ENCODE measurements around the gene IL31RA. TPM values are rescaled to one million over a fixed set of nuclear protein-coding genes. Genes with fewer than 3 reads are reported as not detected.

Gene IL31RA
- total RNA-seq, 2 experiments from 2014 or later = not detected

DNA sequence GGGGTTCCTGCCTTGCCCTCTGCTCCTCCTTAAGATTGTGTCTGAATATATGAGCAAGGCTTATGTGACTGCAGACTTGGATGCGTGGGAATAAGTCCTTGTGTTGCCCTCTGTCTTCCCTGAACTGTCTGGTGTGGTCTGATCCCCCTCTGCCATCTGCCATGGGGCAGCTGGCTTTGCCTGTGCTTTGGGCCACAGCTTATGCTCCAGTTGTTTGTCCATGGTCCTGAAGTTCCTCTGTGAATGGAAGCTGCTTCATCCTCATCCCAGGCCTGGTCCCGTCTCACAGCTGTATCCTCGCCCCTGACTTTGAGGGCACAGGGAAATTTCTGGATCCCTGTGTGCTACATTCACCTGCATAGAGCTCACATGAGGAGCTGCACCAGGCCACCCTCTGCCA is 14.7 kb downstream of the IL31RA start:
- H3K27ac Mint-ChIP-seq = no peak overlapping the region
- H3K36me3 Mint-ChIP-seq (ENCODE audit: low read depth) = no peaks in the 10 kb centered on the region
- H3K27me3 Mint-ChIP-seq = no peaks in the 10 kb centered on the region
- DNase-seq = no peak
- ChIA-PET CTCF (interaction anchor here (1.0 to 1.8 kb wide), 3 partner anchors 10 to 32 kb away, joined by 3 to 6 read pairs (median 5); no protein-coding TSS in a partner anchor), POLR2A (no interaction called here)
- H3K4me1 Mint-ChIP-seq = peaks cover 5% of the 10 kb centered on the region
- H3K4me3 Mint-ChIP-seq = no peak overlapping the region
- H3K9me3 Mint-ChIP-seq = peaks cover 6% of the 10 kb centered on the region

DNA sequence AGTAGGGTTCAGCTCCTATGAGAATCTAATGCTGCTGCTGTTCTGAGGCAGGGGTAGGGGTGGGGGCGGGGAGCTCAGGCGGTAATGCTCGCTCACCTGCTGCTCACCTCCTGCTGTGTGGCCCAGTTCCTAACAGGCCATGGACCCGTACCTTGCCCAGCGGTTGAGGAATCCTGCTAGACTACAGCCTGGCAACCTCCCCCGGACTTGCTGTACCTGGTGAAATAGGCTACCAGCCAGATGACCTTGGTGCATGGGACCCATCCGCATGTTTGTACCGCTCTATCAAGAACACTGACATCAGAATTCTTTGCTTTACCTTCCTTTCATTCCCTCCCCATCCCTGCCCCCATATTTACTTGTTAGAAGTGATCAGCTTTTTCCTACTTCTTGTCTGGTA is 15.3 kb downstream of the IL31RA start:
- no peak overlapping the region for H3K4me3 Mint-ChIP-seq

DNA sequence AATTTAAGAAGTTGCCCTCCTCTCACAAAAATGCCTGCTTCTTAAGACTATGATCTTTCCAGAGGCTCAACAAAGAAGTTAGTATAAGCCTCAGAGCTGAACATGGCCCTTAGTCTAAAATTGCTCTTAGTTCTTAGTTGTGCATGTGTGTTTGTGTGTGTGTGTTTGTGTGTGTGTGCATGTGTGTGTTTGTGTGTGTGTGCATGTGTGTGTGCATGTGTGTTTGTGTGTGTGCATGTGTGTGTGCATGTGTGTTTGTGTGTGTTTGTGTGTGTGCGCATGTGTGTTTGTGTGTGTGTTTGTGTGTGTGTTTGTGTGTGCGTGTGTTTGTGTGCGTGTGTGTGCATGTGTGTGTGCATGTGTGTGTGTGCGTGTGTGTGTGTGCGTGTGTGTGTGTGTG is 15.8 kb downstream of the IL31RA start:
- Mint-ChIP-seq H3K36me3 (ENCODE audit: low read depth) (no peaks in the 10 kb centered on the region), H3K9me3 (peaks cover 3% of the 10 kb centered on the region), H3K4me3 (no peak overlapping the region), H3K4me1 (peaks cover 5% of the 10 kb centered on the region), H3K27ac (peak overlapping the region; percentile 37), H3K27me3 (no peaks in the 10 kb centered on the region)
- POLR2A ChIA-PET = no interaction called here
- CTCF ChIA-PET = interaction anchor here (0.8 to 1.8 kb wide), 3 partner anchors 10 to 30 kb away, joined by 3 to 6 read pairs (median 5); no protein-coding TSS in a partner anchor
- no peak for DNase-seq

More for the DNA sequence above, 15.3 kb downstream of the IL31RA start:
- ChIA-PET CTCF (interaction anchor here (0.8 to 1.8 kb wide), 4 partner anchors 11 to 31 kb away, joined by 3 to 6 read pairs (median 4); no protein-coding TSS in a partner anchor), POLR2A (no interaction called here)
- no peaks in the 10 kb centered on the region for H3K27me3 Mint-ChIP-seq
- DNase-seq = no peak
- H3K4me1 Mint-ChIP-seq = peaks cover 5% of the 10 kb centered on the region
- no peak overlapping the region for H3K27ac Mint-ChIP-seq
- H3K36me3 Mint-ChIP-seq (ENCODE audit: low read depth) = no peaks in the 10 kb centered on the region
- peaks cover 6% of the 10 kb centered on the region for H3K9me3 Mint-ChIP-seq

DNA sequence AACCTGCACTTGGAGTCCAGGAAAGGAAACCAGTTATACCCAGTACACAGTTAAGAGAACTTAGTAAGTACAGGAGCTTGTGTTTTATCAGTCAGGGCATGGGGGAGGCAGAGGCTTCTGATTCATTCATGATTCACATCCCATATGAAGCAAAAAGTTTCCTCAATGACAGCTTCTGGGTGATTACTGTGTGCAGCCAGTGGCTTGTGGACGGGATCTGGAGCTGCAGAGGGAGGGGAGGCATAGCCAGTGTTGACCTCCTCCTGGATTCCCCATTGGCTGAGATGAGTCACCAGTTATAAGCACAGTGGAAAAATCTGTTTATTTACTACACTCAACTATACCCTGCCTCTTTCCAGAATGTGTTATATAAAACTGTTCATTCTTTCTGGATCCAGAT is 17.7 kb downstream of the IL31RA start:
- no peaks in the 10 kb centered on the region for H3K27me3 Mint-ChIP-seq
- ChIA-PET CTCF (interaction anchor here (1.2 to 1.5 kb wide), 3 partner anchors 10 to 26 kb away, joined by 4 to 5 read pairs (median 5); no protein-coding TSS in a partner anchor), POLR2A (no interaction called here)
- H3K4me1 Mint-ChIP-seq = peaks cover 5% of the 10 kb centered on the region
- H3K36me3 Mint-ChIP-seq (ENCODE audit: low read depth) = no peaks in the 10 kb centered on the region
- peaks cover 3% of the 10 kb centered on the region for H3K9me3 Mint-ChIP-seq
- H3K27ac Mint-ChIP-seq = no peak overlapping the region
- no peak for DNase-seq
- no peak overlapping the region for H3K4me3 Mint-ChIP-seq

DNA sequence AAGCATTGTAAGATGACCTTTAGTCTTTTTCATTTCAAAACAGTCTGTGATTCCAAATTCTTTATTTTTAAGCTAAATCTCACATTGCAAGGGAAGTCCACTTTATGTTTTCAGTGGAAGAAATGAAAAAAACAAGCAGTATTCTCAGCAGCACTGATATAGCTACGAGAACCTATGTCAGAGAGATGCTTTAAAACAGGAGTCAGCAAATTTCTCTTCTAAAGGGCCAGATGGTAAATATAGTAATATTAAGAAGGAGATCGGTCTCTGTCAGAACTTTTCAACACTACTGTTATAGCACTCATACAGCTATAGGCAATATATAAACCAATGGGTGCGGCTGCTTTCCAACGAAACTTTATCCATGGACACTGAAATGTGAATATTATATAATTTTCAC is 18.7 kb downstream of the IL31RA start:
- no peak overlapping the region for H3K4me3 Mint-ChIP-seq
- ChIA-PET POLR2A (no interaction called here), CTCF (interaction anchor here (0.6 to 1.5 kb wide), 4 partner anchors 9 to 444 kb away, joined by 3 to 5 read pairs (median 4); no protein-coding TSS in a partner anchor)
- no peaks in the 10 kb centered on the region for H3K36me3 Mint-ChIP-seq (ENCODE audit: low read depth)
- no peak overlapping the region for H3K27ac Mint-ChIP-seq
- peaks cover 4% of the 10 kb centered on the region for H3K9me3 Mint-ChIP-seq
- H3K27me3 Mint-ChIP-seq = peaks cover 2% of the 10 kb centered on the region
- H3K4me1 Mint-ChIP-seq = peaks cover 5% of the 10 kb centered on the region
- DNase-seq = no peak

DNA sequence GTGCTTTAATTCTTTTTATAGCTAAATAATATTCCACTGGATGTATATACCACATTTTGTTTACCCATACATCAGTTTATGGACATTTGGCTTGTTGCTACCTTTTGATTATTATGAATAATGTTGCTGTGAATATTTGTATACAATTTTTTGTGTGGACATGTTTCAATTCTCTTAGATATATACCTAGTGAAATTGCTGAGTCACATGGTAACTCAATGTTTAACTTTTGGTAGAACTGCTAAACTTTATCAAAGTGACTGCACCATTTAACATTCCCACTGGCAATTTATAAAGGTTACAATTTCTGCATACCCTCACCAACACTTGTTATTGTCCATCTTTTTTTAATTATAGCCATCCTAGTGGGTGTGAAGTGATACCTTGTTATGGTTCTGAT is 22.1 kb downstream of the IL31RA start:
- CTCF ChIA-PET = no interaction called here
- POLR2A ChIA-PET = no interaction called here
- peaks cover 5% of the 10 kb centered on the region for H3K9me3 Mint-ChIP-seq
- peaks cover 2% of the 10 kb centered on the region for H3K36me3 Mint-ChIP-seq (ENCODE audit: low read depth)
- no peak overlapping the region for H3K27ac Mint-ChIP-seq
- no peak overlapping the region for H3K4me3 Mint-ChIP-seq
- no peaks in the 10 kb centered on the region for H3K4me1 Mint-ChIP-seq
- DNase-seq = no peak
- H3K27me3 Mint-ChIP-seq = peaks cover 3% of the 10 kb centered on the region

DNA sequence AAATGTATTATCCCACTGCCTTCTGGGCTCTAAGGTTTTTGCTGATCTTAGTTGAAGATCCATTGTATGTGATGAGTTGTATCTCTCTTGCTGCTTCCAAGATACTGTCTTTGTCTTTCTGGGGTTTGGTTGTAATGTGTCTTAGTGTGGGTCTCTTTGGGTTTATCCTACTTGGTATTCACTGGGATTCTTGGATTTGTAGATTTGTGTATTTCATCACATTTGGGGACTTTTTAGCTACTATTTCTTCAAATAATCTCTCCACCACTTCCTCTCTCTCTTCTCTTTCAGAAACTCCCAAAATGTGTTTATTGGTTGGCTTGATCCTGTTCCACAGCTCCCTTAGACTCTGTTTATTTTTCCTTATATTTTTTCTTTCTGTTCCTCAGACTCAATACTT is 26.5 kb downstream of the IL31RA start:
- Mint-ChIP-seq H3K27me3 (peaks cover 3% of the 10 kb centered on the region), H3K4me3 (no peak overlapping the region), H3K9me3 (peaks cover 9% of the 10 kb centered on the region), H3K27ac (no peak overlapping the region), H3K36me3 (ENCODE audit: low read depth) (peaks cover 2% of the 10 kb centered on the region), H3K4me1 (no peaks in the 10 kb centered on the region)
- CTCF ChIA-PET = interaction anchor here (0.6 to 1.5 kb wide), 4 partner anchors 9 to 517 kb away, joined by 3 to 4 read pairs (median 4); no protein-coding TSS in a partner anchor
- POLR2A ChIA-PET = no interaction called here
- DNase-seq = no peak

DNA sequence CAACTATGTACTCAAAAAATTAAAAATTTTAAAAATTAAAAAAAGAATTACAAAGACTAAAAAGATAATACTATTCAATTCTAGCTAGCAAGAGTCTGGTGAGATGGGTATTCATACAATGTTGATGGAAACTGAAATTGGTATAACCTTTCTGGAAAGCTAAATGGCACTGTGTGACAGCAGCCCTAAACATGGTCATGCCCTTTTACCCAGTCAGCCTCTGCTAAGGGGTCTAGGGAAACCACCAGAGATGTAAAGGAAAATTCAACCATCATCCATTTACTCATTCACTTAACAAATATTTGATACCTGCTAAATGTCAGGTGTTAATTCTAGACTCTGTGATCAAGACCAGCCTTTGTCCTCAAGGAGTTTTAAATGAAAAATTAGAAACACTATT is 29.3 kb downstream of the IL31RA start:
- H3K9me3 Mint-ChIP-seq = peaks cover 7% of the 10 kb centered on the region
- no peak overlapping the region for H3K27ac Mint-ChIP-seq
- CTCF ChIA-PET = interaction anchor here (0.7 to 1.9 kb wide), 2 partner anchors 23 to 24 kb away, joined by 3 to 4 read pairs; no protein-coding TSS in a partner anchor
- no peak for DNase-seq
- H3K4me3 Mint-ChIP-seq = no peak overlapping the region
- peaks cover 2% of the 10 kb centered on the region for H3K27me3 Mint-ChIP-seq
- peaks cover 2% of the 10 kb centered on the region for H3K36me3 Mint-ChIP-seq (ENCODE audit: low read depth)
- POLR2A ChIA-PET = no interaction called here
- no peaks in the 10 kb centered on the region for H3K4me1 Mint-ChIP-seq

DNA sequence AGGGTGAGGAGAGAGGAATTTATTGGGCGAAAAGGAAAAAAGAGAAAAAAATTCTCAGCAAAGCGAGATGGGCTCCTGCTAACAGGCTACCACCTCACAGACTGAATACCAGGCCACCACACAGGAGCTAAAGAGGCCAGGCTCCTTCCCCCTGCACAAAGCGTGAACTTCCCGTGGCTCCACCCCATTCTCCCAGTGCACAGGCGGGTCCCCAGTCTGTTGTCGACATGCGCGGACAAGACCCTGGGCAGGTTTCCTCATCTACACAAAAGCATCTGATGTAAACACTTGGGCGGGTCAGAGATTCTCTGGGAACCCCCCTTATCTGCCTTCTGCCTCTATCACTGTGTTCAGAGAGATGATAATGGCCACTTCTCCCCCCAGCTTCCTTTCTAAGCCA is 34.2 kb downstream of the IL31RA start:
- Mint-ChIP-seq H3K4me1 (peaks cover 8% of the 10 kb centered on the region), H3K36me3 (ENCODE audit: low read depth) (peaks cover 2% of the 10 kb centered on the region), H3K4me3 (no peak overlapping the region), H3K27ac (no peak overlapping the region), H3K9me3 (peaks cover 3% of the 10 kb centered on the region), H3K27me3 (peaks cover 2% of the 10 kb centered on the region)
- DNase-seq = no peak
- POLR2A ChIA-PET = no interaction called here
- CTCF ChIA-PET = no interaction called here

DNA sequence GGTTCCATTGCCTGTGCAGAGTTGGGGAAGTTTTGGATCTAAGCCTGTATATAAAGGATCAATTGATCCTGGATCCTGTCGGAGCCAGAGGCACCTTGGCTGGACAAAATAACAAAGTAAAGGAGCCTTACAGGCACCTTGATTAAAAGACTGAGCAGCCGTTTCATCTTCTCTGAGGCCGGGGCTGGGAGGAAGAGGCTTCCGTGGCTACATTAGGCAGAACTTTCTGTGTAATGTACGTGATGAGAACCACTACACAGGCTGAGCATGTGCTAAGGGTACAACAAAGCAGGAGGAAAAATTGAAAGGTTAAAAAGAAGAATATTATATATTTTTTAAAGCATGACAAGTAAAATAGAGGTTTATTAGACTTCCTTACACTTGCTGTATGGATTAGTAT is 37.0 kb downstream of the IL31RA start:
- H3K36me3 Mint-ChIP-seq (ENCODE audit: low read depth) = peaks cover 2% of the 10 kb centered on the region
- DNase-seq = no peak
- H3K27me3 Mint-ChIP-seq = peaks cover 2% of the 10 kb centered on the region
- peaks cover 8% of the 10 kb centered on the region for H3K4me1 Mint-ChIP-seq
- CTCF ChIA-PET = interaction anchor here (0.6 to 1.8 kb wide), 4 partner anchors 14 to 196 kb away, joined by 3 to 6 read pairs (median 4); no protein-coding TSS in a partner anchor
- peak overlapping the region; percentile 7 for H3K27ac Mint-ChIP-seq
- POLR2A ChIA-PET = no interaction called here
- H3K9me3 Mint-ChIP-seq = no peaks in the 10 kb centered on the region
- H3K4me3 Mint-ChIP-seq = no peak overlapping the region

DNA sequence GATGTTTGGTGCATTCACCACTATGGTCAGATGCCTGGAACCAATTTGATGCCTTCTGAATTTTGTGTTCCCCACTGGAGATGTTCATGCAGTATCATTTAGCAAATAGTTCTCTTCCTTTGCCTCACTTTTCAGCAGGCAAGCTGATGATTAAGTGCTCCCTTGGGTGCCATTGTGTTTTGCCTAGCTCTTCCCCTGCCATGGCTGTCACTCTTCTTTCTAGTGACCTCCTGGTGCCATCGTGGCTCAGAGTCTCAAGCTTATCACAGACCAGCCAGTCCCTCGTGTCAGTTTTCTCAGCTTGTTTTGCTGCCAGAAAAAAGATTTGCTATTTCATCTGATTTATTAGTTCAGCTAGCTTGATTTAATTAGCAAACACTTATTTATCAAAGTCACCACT is 41.3 kb downstream of the IL31RA start:
- H3K9me3 Mint-ChIP-seq = no peaks in the 10 kb centered on the region
- ChIA-PET POLR2A (no interaction called here), CTCF (interaction anchor here (1.2 kb wide), 1 partner anchor 13 kb away, joined by 3 read pairs; no protein-coding TSS in a partner anchor)
- no peak overlapping the region for H3K4me3 Mint-ChIP-seq
- no peak overlapping the region for H3K27ac Mint-ChIP-seq
- peaks cover 2% of the 10 kb centered on the region for H3K36me3 Mint-ChIP-seq (ENCODE audit: low read depth)
- no peak for DNase-seq
- peaks cover 1% of the 10 kb centered on the region for H3K27me3 Mint-ChIP-seq
- H3K4me1 Mint-ChIP-seq = peaks cover 19% of the 10 kb centered on the region

DNA sequence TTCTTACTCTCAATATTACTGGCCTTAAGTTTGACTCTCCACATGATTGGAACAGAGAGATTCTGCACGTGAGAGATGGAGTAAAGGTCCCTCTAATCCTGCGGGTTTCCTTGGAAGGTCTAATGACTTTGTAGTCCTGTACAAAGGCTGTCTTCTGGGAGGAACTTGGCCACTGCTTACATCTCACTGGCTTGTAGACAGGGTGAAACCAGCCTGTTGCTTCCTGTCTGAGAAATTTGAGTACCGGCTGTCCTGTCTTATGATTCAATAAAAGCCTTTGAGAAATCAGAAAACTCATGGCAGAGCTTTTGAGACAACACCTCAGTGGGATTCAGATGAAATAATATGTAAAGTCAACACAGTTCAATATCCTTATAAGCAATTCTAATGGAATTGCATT is 43.0 kb downstream of the IL31RA start:
- CTCF ChIA-PET = interaction anchor here (0.6 to 1.1 kb wide), 2 partner anchors 10 to 446 kb away, joined by 3 to 5 read pairs; no protein-coding TSS in a partner anchor
- DNase-seq = no peak
- peaks cover 11% of the 10 kb centered on the region for H3K4me1 Mint-ChIP-seq

DNA sequence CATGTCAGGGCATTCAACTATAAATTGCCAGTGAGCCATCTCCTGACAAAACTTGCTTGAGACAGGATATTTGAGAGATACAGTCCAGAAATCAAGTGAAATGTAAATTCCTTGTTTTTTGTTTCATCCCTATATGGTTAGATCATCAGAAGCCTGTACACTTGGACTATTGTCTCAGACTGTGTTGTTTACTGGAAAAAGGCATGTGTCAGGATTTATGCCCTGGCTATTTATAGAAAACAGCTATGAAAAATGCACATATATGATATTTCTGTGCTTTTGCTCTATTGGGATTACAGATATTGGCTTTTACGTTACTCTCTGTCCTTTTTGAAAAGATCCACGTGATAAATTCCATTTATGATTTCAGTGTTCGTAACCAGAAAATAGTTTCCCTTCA is 44.2 kb downstream of the IL31RA start:
- Mint-ChIP-seq H3K4me1 (peaks cover 15% of the 10 kb centered on the region), H3K36me3 (ENCODE audit: low read depth) (no peaks in the 10 kb centered on the region), H3K27ac (peak overlapping the region; percentile 14), H3K27me3 (peaks cover 11% of the 10 kb centered on the region), H3K4me3 (no peak overlapping the region), H3K9me3 (no peaks in the 10 kb centered on the region)
- POLR2A ChIA-PET = no interaction called here
- CTCF ChIA-PET = interaction anchor here (1.3 to 1.5 kb wide), 2 partner anchors 22 to 27 kb away, joined by 3 to 4 read pairs; no protein-coding TSS in a partner anchor
- DNase-seq = no peak

More for the DNA sequence above, 43.0 kb downstream of the IL31RA start:
- Mint-ChIP-seq H3K27ac (no peak overlapping the region), H3K36me3 (ENCODE audit: low read depth) (no peaks in the 10 kb centered on the region), H3K4me3 (no peak overlapping the region), H3K9me3 (no peaks in the 10 kb centered on the region), H3K27me3 (peaks cover 7% of the 10 kb centered on the region)
- POLR2A ChIA-PET = no interaction called here

DNA sequence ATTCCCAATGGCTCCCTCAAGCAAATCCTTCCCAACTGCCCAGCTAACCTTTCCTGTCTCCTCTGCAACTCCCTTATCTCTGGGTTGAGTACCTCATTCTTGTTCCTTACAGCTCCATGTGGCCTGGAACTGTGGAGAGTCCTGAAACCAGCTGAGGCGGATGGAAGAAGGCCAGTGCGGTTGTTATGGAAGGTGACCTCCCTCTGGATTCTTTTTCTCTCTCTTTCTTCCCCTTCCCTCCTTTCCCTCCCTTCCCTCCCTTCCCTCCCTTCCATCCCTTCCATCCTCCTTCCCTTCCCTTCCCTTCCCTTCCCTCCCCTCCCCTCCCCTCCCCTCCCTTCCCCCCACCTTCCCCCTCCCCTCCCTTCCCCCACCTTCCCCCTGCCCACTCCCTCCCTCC is 45.1 kb downstream of the IL31RA start:
- POLR2A ChIA-PET = no interaction called here
- no peak overlapping the region for H3K27ac Mint-ChIP-seq
- H3K9me3 Mint-ChIP-seq = no peaks in the 10 kb centered on the region
- no peak for DNase-seq
- peaks cover 13% of the 10 kb centered on the region for H3K27me3 Mint-ChIP-seq
- peaks cover 16% of the 10 kb centered on the region for H3K4me1 Mint-ChIP-seq
- H3K4me3 Mint-ChIP-seq = no peak overlapping the region
- CTCF ChIA-PET = no interaction called here
- no peaks in the 10 kb centered on the region for H3K36me3 Mint-ChIP-seq (ENCODE audit: low read depth)
